ENCODE results near the gene TBCB. TPM values are rescaled to one million over a fixed set of nuclear protein-coding genes. Genes with fewer than 3 reads are reported as not detected.

Gene TBCB
- 240 and 342 TPM in 2 replicates for total RNA-seq

GRCh38 chr19:36115453-36116343, at the start of gene TBCB:
TSS of gene TBCB (plus strand) at chr19:36115468. CDS start at chr19:36115561, 93 bp downstream.

GRCh38 chr19:36110487-36111199, 4.6 kb upstream of the TBCB start, which contains the start of gene OVOL3:
TSS of gene OVOL3 (plus strand) at chr19:36111143. CDS start at chr19:36111203, 60 bp downstream.

GRCh38 chr19:36114721-36115452, 381 bp upstream of the TBCB start, which contains the start of gene POLR2I:
TSS of gene POLR2I (minus strand) at chr19:36114875. CDS start at chr19:36114856, 19 bp downstream.

GRCh38 chr19:36139473-36140303, 24.4 kb downstream of the TBCB start, which contains the start of gene CAPNS1:
TSS of gene CAPNS1 (plus strand) at chr19:36140066. CDS start at chr19:36141012, 946 bp downstream.

GRCh38 chr19:36152352-36153091, 37.3 kb downstream of the TBCB start, which contains the start of gene COX7A1:
TSS of gene COX7A1 (minus strand) at chr19:36152447. CDS start at chr19:36152407, 40 bp downstream.

Other genes starting within 250 kb of the TBCB start
- 3.5 and 6.7 TPM in 2 replicates for gene APLP1, start 246.9 kb upstream of the TBCB start, total RNA-seq
- gene NFKBID, start 214.9 kb upstream of the TBCB start, total RNA-seq, result 5.6 and 9.9 TPM in 2 replicates
- 0.22 and 1.5 TPM in 2 replicates for gene HCST, start 212.9 kb upstream of the TBCB start, total RNA-seq
- gene TYROBP, start 207.2 kb upstream of the TBCB start, total RNA-seq, result not detected in 2 replicates
- 1.7 and 2.4 TPM in 2 replicates for gene LRFN3, start 179.1 kb upstream of the TBCB start, total RNA-seq
- gene SDHAF1, start 120.3 kb upstream of the TBCB start, total RNA-seq, result 9.6 and 11.1 TPM in 2 replicates
- gene SYNE4, start 106.7 kb upstream of the TBCB start, total RNA-seq, result 0.25 TPM in 1 of 2 replicates, not detected in the other
- 15.9 and 20.0 TPM in 2 replicates for gene ALKBH6, start 101.3 kb upstream of the TBCB start, total RNA-seq
- 5.4 and 12.6 TPM in 2 replicates for gene CLIP3, start 82.6 kb upstream of the TBCB start, total RNA-seq
- 2.4 and 3.9 TPM in 2 replicates for gene THAP8, start 61.2 kb upstream of the TBCB start, total RNA-seq
- gene WDR62, start 60.6 kb upstream of the TBCB start, total RNA-seq, result 6.1 and 16.3 TPM in 2 replicates
- not detected in 2 replicates for gene OVOL3, start 4.3 kb upstream of the TBCB start, total RNA-seq
- gene POLR2I, start 593 bp upstream of the TBCB start, total RNA-seq, result 43.2 TPM in 2 replicates
- gene CAPNS1, start 24.6 kb downstream of the TBCB start, total RNA-seq, result 225 and 290 TPM in 2 replicates
- gene COX7A1, start 37.0 kb downstream of the TBCB start, total RNA-seq, result 4.5 and 12.9 TPM in 2 replicates
- gene ZNF565, start 99.2 kb downstream of the TBCB start, total RNA-seq, result 4.4 and 5.2 TPM in 2 replicates
- 92.7 and 131 TPM in 2 replicates for gene ZNF146, start 99.6 kb downstream of the TBCB start, total RNA-seq